Trophoblast cell (in vitro differentiated cells and primary cell): ENCODE results near the gene NADK.
A peak's percentile ranks its signal among the peaks of the same experiment; 100 is the strongest.
"Not testable (repeated sequence)": the region's sequence is repeated elsewhere in the genome, so short reads cannot be mapped to it uniquely, and the experiment has no call there.

ENCODE experiments used
- DNase-seq, 2 donors: peaks; one replicate each; pipeline ENCODE4 v3.0.0-alpha.2; 2016
- H2AFZ ChIP-seq: 2 replicates; pipeline ENCODE4 v1.6.1; 2013; ENCODE audit warnings: low read length, moderate library complexity, mild to moderate bottlenecking; ENCODE audit not compliant: insufficient read depth, poor library complexity
- H2AK5ac ChIP-seq: 2 replicates; pipeline ENCODE4 v1.6.1; 2013; ENCODE audit warnings: mild to moderate bottlenecking, low read length
- H2BK120ac ChIP-seq: 2 replicates; pipeline ENCODE4 v1.6.1; 2013; ENCODE audit warnings: low read length, mild to moderate bottlenecking, moderate library complexity; ENCODE audit not compliant: insufficient read depth, poor library complexity
- H2BK12ac ChIP-seq: 2 replicates; pipeline ENCODE4 v1.6.1; 2013; ENCODE audit warnings: mild to moderate bottlenecking, low read length, moderate library complexity
- H2BK5ac ChIP-seq: 2 replicates; pipeline ENCODE4 v1.6.1; 2013; ENCODE audit warnings: low read length, low read depth, moderate library complexity, mild to moderate bottlenecking; ENCODE audit not compliant: poor library complexity
- H3K14ac ChIP-seq: 2 replicates; pipeline ENCODE4 v1.6.1; 2013; ENCODE audit warnings: mild to moderate bottlenecking, low read length
- H3K18ac ChIP-seq: 2 replicates; pipeline ENCODE4 v1.6.1; 2013; ENCODE audit warnings: mild to moderate bottlenecking, low read length
- H3K23ac ChIP-seq: 2 replicates; pipeline ENCODE4 v1.6.1; 2013; ENCODE audit warnings: low read length
- H3K27ac ChIP-seq: 2 replicates; pipeline ENCODE4 v1.5.1; 2013; ENCODE audit warnings: low read depth, mild to moderate bottlenecking, inconsistent platforms, low read length, moderate library complexity
- H3K27me3 ChIP-seq: 2 replicates; pipeline ENCODE4 v1.6.1; 2013; ENCODE audit warnings: inconsistent platforms, mild to moderate bottlenecking, low read length, moderate library complexity; ENCODE audit not compliant: insufficient read depth
- H3K36me3 ChIP-seq, 2 experiments: 1 replicate in 1 of 2; 2 replicates in 1 of 2; pipeline ENCODE4 v1.6.1; 2013; ENCODE audit warnings: low read length in 2 of 2, mild to moderate bottlenecking in 2 of 2, moderate library complexity in 1 of 2; ENCODE audit not compliant: insufficient read depth in 2 of 2, control insufficient read depth in 1 of 2
- H3K4ac ChIP-seq: 2 replicates; pipeline ENCODE4 v1.6.1; 2013; ENCODE audit warnings: low read depth, mild to moderate bottlenecking, low read length, moderate library complexity
- H3K4me1 ChIP-seq, 2 experiments: 1 replicate in 1 of 2; 2 replicates in 1 of 2; pipeline ENCODE4 v1.6.1; 2013; ENCODE audit warnings: low read length in 2 of 2, mild to moderate bottlenecking in 2 of 2, moderate library complexity in 1 of 2; ENCODE audit not compliant: insufficient read depth in 2 of 2, control insufficient read depth in 1 of 2
- H3K4me2 ChIP-seq: 2 replicates; pipeline ENCODE4 v1.6.1; 2013; ENCODE audit warnings: inconsistent platforms, mild to moderate bottlenecking, low read length, moderate library complexity
- H3K4me3 ChIP-seq: 2 replicates; pipeline ENCODE4 v1.5.1; 2013; ENCODE audit warnings: mild to moderate bottlenecking, low read depth, low read length, inconsistent platforms
- H3K79me1 ChIP-seq: one replicate; pipeline ENCODE4 v1.6.1; 2013; ENCODE audit warnings: low read length
- H3K79me2 ChIP-seq: 2 replicates; pipeline ENCODE4 v1.6.1; 2013; ENCODE audit warnings: low read length, mild to moderate bottlenecking; ENCODE audit not compliant: control insufficient read depth, insufficient read depth, poor library complexity
- H3K9ac ChIP-seq: 2 replicates; pipeline ENCODE4 v1.6.1; 2013; ENCODE audit warnings: mild to moderate bottlenecking, low read length
- H3K9me3 ChIP-seq: 2 replicates; pipeline ENCODE4 v1.6.1; 2013; ENCODE audit warnings: low read depth, mild to moderate bottlenecking, control low read depth, inconsistent platforms, low read length; ENCODE audit not compliant: insufficient read depth
- H4K12ac ChIP-seq: 2 replicates; pipeline ENCODE4 v1.6.1; 2013; ENCODE audit warnings: low read depth, mild to moderate bottlenecking, low read length, moderate library complexity
- H4K8ac ChIP-seq: 2 replicates; pipeline ENCODE4 v1.6.1; 2013; ENCODE audit warnings: low read depth, mild to moderate bottlenecking, low read length, moderate library complexity
- H4K91ac ChIP-seq: one replicate; pipeline ENCODE4 v1.6.1; 2013; ENCODE audit warnings: low read depth, mild to moderate bottlenecking, low read length, moderate library complexity
- WGBS: extraction: QIAGEN DNeasy Blood & Tissue Kit; methylation state at CpG from one replicate; pipeline ENCODE4 v1.1.7; 2013; ENCODE audit warnings: missing lambda C conversion rate; ENCODE audit not compliant: insufficient read length, insufficient coverage; ENCODE audit errors: extremely low coverage; 5-methylcytosine and 5-hydroxymethylcytosine counted together

Gene NADK

DNA sequence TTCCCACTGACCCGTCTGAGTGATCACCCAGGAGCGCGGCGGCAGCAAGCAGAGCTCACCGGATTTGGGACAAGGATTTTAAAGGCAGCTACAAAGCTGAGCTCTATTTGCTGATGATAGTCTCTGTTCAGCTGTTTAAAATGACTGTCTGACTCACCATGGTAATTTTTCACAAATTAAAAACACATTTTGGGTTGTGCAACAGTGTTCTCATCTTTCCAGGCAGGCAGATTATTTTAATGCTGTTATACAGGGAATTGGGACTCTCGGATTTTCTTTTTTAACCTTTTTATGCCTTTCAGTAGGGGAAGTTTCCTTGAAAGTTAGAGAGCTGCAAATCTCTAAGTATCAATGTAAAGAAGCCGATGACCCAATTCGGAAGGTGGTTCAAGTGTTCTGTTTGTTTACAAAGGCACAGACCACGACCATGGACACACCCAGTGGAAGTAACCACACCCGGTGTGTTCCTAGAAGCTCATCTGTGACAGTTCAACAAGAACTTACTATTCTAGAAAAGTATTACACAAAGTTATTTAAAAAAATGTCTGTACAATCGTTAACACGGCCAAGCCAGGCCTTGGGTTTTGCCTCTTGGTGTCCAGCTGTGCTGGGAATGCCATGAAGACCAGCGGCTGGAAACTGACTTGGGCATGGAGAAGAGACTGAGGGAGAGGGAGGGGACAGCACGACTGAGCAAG, 49.8 kb downstream of the NADK start:
- H2AFZ ChIP-seq, H4K12ac ChIP-seq, H4K91ac ChIP-seq, H3K4me1 ChIP-seq, H4K8ac ChIP-seq, H2AK5ac ChIP-seq, H2BK5ac ChIP-seq, H3K23ac ChIP-seq, H3K4ac ChIP-seq, H3K4me3 ChIP-seq, H3K79me1 ChIP-seq, H2BK12ac ChIP-seq, H3K4me2 ChIP-seq, H2BK120ac ChIP-seq, DNase-seq, H3K27ac ChIP-seq, H3K27me3 ChIP-seq, H3K14ac ChIP-seq, H3K18ac ChIP-seq, H3K79me2 ChIP-seq, H3K9me3 ChIP-seq, H3K9ac ChIP-seq: not testable (repeated sequence)
- WGBS, result no CpG with 5 or more reads among the region's 14 CpGs
- H3K36me3 ChIP-seq, result peaks cover 22 to 27% of the 10 kb centered on the region in 2 experiments

DNA sequence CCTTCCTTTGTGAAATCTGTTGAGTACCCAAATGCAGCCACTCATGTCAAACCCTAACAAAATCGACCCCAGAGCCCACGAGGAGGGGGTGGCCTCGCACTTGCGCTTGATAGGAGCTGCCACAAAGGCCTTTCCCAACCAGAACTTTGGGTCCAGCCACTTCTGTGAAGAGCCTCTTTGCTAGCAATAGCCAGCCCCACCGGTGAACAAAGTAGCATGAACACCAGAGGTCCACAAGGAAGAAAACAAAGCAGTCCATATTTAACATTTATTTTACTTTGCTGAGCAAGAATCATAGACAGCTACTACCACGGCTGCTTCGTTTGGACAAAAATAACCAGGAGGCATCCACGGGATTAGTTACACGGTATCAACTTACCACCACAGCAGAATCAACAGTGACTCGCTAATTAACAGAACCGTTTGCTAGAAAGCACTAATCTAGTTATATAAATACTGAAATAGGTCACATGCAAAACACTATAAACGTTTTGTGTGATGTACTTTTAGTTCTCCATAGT, 51.1 kb downstream of the NADK start:
- H3K27ac ChIP-seq, H4K91ac ChIP-seq, H3K4me2 ChIP-seq, H2BK12ac ChIP-seq, H3K9ac ChIP-seq, H3K14ac ChIP-seq, H2BK120ac ChIP-seq, H2AFZ ChIP-seq, H3K18ac ChIP-seq, H4K12ac ChIP-seq, H3K79me2 ChIP-seq, H3K23ac ChIP-seq, H3K4me3 ChIP-seq, H3K79me1 ChIP-seq, H2AK5ac ChIP-seq, H2BK5ac ChIP-seq, H4K8ac ChIP-seq, DNase-seq, H3K9me3 ChIP-seq, H3K27me3 ChIP-seq, H3K4ac ChIP-seq, H3K4me1 ChIP-seq: not testable (repeated sequence)
- WGBS, result no CpG with 5 or more reads among the region's 12 CpGs
- H3K36me3 ChIP-seq, result peaks cover 14 to 18% of the 10 kb centered on the region in 2 experiments

DNA sequence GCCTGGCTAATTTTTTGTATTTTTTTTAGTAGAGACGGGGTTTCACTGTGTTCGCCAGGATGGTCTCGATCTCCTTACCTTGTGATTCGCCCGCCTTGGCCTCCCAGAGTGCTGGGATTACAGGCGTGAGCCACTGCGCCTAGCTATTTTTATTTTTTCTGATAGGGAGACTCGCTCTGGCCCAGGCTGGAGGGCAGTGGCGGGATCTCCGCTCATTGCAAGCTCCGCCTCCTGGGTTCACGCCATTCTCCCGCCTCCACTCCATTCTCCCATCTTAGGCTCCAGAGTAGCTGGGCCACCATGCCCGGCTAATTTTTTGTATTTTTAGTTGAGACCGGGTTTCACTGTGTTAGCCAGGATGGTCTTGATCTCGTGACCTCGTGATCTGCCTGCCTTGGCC, 52.2 kb downstream of the NADK start:
- H3K4me1 ChIP-seq, H3K23ac ChIP-seq, H4K12ac ChIP-seq, H3K9ac ChIP-seq, H3K79me1 ChIP-seq, H3K18ac ChIP-seq, H3K4ac ChIP-seq, H3K9me3 ChIP-seq, H3K27ac ChIP-seq, H3K4me2 ChIP-seq, H3K14ac ChIP-seq, H3K79me2 ChIP-seq, H4K8ac ChIP-seq, H2AFZ ChIP-seq, H2BK12ac ChIP-seq, H2AK5ac ChIP-seq, H2BK5ac ChIP-seq, H2BK120ac ChIP-seq, H4K91ac ChIP-seq, H3K4me3 ChIP-seq, H3K27me3 ChIP-seq: not testable (repeated sequence)
- H3K36me3 ChIP-seq, result peaks cover 14 to 15% of the 10 kb centered on the region in 2 experiments
- WGBS, result no CpG with 5 or more reads among the region's 17 CpGs
- DNase-seq, result peak in 1 of 2 donors; percentile 27

DNA sequence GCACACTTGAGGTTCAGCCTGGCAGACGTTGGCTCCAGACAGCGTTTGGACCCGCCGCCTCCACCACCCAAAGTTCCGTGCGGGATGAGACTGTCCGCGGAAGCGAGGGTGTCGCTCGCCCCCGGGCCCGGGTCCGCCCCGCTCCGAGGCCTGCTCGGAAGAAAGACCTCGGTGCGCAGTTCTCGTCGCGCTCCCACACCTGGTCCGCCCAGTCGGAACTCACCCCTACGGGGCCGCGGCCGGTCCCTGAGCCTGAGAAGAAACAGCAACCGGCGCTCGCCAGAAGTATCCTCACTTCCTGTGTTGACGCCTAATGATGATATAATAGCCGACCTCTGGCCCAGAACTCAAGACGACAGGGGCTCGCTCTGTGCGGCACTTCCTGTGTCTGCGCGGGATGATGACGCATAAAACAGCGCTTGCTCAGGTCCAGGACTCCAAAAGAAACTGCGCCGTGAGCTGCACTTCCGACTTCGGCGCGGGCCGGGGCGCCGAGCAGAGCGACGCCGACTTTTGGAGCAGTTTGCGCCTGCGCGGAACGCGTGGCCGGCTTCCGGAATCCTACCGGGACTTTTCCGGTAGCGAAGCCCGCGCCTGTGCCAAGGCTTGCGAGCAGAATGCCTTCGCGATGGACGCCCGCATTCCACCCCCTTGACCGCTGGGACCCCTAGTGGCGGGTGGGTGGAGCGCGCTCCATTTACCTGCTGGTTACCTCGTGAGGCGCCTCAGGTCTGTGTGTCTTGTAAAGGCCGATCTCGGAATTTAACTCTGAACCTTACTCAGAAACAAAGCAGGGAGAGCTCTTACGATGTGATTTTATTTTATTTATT, 54.0 kb downstream of the NADK start, which contains the start of gene CDK11A:
Gene CDK11A (minus strand): TSS at position 323 of the 830 bp plus-strand sequence. CDS start 1,539 bp downstream, outside the sequence.
- not testable (repeated sequence) for H2AK5ac ChIP-seq, H3K79me2 ChIP-seq, H3K23ac ChIP-seq, H3K9me3 ChIP-seq, H3K4me1 ChIP-seq, H3K79me1 ChIP-seq, H3K27me3 ChIP-seq, H2BK12ac ChIP-seq
- WGBS, result no CpG with 5 or more reads among the region's 78 CpGs
- H4K8ac ChIP-seq, result peak within 1 kb of the TSS; percentile 86
- H2BK5ac ChIP-seq, result peak within 1 kb of the TSS; percentile 68
- H3K4me3 ChIP-seq, result peak within 1 kb of the TSS; percentile 77
- peak within 1 kb of the TSS; percentile 53 for H3K14ac ChIP-seq
- peaks cover 18 to 24% of the 10 kb centered on the region in 2 experiments for H3K36me3 ChIP-seq
- H3K27ac ChIP-seq, result peak within 1 kb of the TSS; percentile 78
- peak within 1 kb of the TSS; percentile 65 for H3K4me2 ChIP-seq
- H3K4ac ChIP-seq, result peak within 1 kb of the TSS; percentile 52
- H3K9ac ChIP-seq, result peak within 1 kb of the TSS; percentile 38
- peak within 1 kb of the TSS; percentile 66 for H2BK120ac ChIP-seq
- peak within 1 kb of the TSS; percentile 39 for H4K91ac ChIP-seq
- H2AFZ ChIP-seq, result peak within 1 kb of the TSS; percentile 50
- H4K12ac ChIP-seq, result peak within 1 kb of the TSS; percentile 69
- H3K18ac ChIP-seq, result peak within 1 kb of the TSS; percentile 46
- peak; percentile 100 for DNase-seq
